Memory B cell (primary cell): Measurements from ENCODE around the gene SRP14.

ENCODE experiments used
- ATAC-seq: fragments of 150-1000 bp; cut with Tn5 transposase; 2 replicates; pipeline ENCODE4 v1.10.0; 2021; ENCODE audit warnings: low read depth, mild to moderate bottlenecking, moderate library complexity
- DNase-seq, 2 donors: peaks; one replicate each; pipeline ENCODE4 v3.0.0; 2022; ENCODE audit warnings: low spot score in 2 of 2
- H3K27ac Mint-ChIP-seq: one replicate; pipeline ENCODE4 v1.8.0; 2022; ENCODE audit warnings: mild to moderate bottlenecking, moderate library complexity, mixed read lengths
- H3K27me3 Mint-ChIP-seq: one replicate; pipeline ENCODE4 v1.8.0; 2022; ENCODE audit warnings: mixed read lengths
- H3K36me3 Mint-ChIP-seq: one replicate; pipeline ENCODE4 v1.8.0; 2022; ENCODE audit warnings: mild to moderate bottlenecking, mixed read lengths
- H3K4me1 Mint-ChIP-seq: one replicate; pipeline ENCODE4 v1.8.0; 2022; ENCODE audit warnings: mixed read lengths
- H3K4me3 Mint-ChIP-seq: one replicate; pipeline ENCODE4 v1.8.0; 2022; ENCODE audit warnings: mild to moderate bottlenecking, moderate library complexity, mixed read lengths
- H3K9me3 Mint-ChIP-seq: one replicate; pipeline ENCODE4 v1.8.0; 2022; ENCODE audit warnings: mixed read lengths

SRP14 gene

DNA sequence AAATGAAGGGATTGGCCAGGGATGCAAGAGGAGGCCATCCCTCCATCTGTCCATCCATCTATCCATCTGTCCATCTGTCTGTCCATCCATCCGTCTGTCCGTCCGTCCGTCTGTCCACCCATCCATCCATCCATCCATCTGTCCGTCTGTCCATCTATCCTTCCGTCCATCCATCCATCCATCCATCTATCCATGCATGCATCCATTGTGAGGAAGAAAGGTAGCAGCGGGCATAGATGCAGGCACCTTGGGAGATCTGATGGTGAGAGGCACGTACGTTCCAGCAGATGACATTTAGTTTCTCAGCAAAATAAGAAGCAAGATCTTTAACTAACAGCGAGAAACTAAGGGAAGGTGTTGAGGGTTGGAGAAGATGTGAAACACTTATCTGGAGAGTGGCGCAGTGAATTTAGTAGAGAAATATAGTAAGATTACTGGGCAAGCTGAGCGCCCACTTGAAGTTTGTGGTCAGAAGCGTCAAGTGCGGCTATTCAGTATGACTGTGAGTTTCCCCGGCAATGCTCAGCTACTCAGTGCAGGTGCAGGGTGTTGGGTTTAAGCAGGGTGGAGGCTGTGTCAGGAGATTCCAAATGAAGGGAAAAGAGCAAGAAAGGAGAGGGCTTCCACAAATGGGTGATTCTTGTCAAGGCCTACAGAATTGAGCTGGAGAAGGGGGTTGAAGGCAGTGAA is 22.4 kb upstream of the SRP14 start:
- DNase-seq (no peak), ATAC-seq (no peak)
- Mint-ChIP-seq H3K4me1 (peaks cover 31% of the 10 kb centered on the region), H3K27me3 (no peaks in the 10 kb centered on the region), H3K36me3 (peaks cover 2% of the 10 kb centered on the region), H3K27ac (no peak overlapping the region), H3K4me3 (no peak overlapping the region), H3K9me3 (no peaks in the 10 kb centered on the region)

DNA sequence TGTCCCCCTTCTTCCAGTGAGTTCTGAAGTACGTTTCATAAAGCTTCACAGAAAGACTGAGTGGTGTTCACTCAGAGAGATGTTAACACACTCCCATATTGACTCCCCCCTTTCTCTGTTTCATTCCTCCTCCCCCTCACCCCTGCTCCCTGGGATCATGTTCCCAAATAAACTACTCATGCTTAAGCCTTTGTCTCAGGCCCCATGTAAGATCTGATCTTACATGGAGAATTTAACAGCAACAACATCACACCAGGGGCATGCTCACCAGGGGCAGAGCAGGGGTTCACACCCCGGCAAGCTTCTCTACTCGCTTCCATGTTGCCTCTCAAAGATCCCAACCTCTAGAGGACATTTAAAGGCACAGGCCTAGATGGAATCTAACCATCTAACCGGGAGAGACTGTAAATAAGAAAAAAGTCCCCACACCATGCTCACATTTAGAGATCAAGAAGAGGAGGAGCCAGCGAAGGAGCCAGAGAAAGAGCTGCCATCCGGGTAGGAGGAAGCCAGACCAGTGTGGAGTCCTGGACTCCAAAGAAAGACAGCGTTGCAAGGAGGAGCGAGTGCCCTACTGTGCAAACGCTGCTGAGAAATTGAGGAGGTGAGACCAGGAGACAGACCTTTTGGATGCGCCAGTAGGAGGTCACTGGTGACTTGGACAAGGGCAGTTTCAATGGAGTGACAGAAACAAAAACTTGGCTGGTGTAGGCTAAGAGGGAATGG is 21.4 kb upstream of the SRP14 start:
- H3K9me3 Mint-ChIP-seq, result no peaks in the 10 kb centered on the region
- no peaks in the 10 kb centered on the region for H3K27me3 Mint-ChIP-seq
- DNase-seq (no peak), ATAC-seq (no peak)
- H3K4me1 Mint-ChIP-seq, result peaks cover 35% of the 10 kb centered on the region
- no peak overlapping the region for H3K27ac Mint-ChIP-seq
- H3K36me3 Mint-ChIP-seq, result peaks cover 2% of the 10 kb centered on the region
- H3K4me3 Mint-ChIP-seq, result peak overlapping the region; percentile 4

DNA sequence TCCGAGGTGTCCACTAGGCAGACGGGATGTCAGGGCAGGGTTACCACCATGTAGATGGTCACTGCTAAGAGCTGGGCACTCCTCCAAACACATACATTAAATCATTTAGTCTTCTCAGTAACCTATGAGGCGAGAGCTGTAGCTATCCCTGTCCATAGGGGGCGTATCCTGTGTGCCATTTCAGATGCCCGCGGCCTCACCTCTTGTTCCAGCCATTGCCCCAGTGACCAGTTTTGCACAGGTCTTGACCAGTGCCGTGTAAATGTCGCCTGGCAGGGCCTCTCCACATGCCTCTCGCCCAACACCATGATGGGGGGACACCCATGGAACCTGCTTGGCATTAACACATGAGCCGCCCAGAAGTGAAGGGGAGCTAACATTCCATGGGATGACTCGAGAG is 20.8 kb upstream of the SRP14 start:
- H3K27me3 Mint-ChIP-seq, result no peaks in the 10 kb centered on the region
- H3K4me3 Mint-ChIP-seq, result no peak overlapping the region
- H3K27ac Mint-ChIP-seq, result no peak overlapping the region
- ATAC-seq (no peak), DNase-seq (no peak)
- peaks cover 36% of the 10 kb centered on the region for H3K4me1 Mint-ChIP-seq
- H3K9me3 Mint-ChIP-seq, result no peaks in the 10 kb centered on the region
- peaks cover 2% of the 10 kb centered on the region for H3K36me3 Mint-ChIP-seq

DNA sequence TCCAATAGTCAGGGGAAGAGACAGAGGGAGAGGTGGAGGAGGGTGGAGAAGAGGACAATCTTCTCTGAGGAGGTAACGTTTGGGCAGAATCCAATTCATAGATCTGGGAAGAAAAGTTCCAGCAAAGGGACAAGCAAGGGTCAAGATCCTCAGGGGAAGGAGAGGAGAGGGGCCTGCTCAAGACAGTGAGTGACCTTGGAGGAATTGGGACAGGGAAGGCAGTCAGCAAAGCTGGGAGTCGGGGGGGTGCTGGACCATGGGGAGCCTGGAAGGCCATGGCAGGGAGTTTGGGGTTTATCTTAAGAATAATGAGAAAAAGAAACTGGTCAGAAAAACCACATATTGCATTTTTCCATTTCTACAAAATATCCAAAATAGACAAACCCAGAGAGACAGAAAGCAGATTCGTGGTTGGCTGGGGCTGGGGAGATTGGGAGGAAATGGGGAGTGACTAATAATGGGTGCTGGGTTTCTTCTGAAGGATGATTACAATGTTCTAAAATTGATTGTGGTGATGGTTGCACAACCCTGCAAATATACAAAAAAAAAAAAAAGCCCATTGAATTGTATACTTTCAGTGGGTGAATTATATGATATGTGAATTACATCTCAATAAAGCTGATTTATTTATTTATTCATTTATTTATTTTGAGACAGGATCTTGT is 19.6 kb upstream of the SRP14 start:
- Mint-ChIP-seq H3K9me3 (no peaks in the 10 kb centered on the region), H3K27me3 (no peaks in the 10 kb centered on the region), H3K27ac (no peak overlapping the region), H3K4me3 (no peak overlapping the region), H3K4me1 (peaks cover 30% of the 10 kb centered on the region), H3K36me3 (peaks cover 2% of the 10 kb centered on the region)
- ATAC-seq (no peak), DNase-seq (no peak)

DNA sequence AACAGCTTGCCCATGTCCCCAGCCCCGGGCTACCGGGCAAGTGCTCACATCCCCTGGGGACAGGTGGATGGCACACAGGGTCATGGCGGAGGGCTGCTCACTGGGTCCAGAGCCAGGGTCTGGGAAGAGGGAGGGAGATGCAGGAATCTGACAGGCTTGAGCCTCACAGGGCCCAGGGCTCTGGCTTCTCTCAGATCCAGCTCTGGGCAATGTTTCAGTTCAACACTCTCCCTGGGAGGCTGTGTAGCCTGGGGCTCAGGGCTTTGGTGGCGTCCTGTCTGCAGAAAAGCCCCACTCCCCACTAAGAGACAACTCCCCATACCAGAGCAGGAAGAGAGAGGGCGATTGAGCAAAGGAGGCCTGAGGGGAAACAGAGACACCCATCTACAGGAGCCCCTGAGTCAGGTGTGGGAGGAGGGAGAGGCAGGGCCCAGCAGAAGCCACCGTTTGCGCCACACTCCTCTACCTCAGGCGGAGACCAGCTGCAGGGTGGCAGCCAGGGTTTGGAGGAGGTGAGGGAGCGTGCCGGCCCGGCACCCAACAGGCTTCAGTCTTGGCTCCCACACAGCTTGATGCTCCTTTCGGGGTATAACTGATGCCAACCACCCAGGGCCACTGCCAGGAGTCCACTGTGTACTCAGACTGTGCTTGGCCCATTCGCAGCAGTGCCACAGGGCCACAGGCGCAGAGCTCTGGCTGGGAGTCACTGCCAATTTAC is 16.8 kb upstream of the SRP14 start:
- DNase-seq, result no peak
- Mint-ChIP-seq H3K27me3 (peaks cover under 1% of the 10 kb centered on the region), H3K9me3 (no peaks in the 10 kb centered on the region), H3K36me3 (peaks cover 2% of the 10 kb centered on the region), H3K4me1 (peaks cover 41% of the 10 kb centered on the region), H3K4me3 (no peak overlapping the region), H3K27ac (no peak overlapping the region)
- no peak for ATAC-seq

DNA sequence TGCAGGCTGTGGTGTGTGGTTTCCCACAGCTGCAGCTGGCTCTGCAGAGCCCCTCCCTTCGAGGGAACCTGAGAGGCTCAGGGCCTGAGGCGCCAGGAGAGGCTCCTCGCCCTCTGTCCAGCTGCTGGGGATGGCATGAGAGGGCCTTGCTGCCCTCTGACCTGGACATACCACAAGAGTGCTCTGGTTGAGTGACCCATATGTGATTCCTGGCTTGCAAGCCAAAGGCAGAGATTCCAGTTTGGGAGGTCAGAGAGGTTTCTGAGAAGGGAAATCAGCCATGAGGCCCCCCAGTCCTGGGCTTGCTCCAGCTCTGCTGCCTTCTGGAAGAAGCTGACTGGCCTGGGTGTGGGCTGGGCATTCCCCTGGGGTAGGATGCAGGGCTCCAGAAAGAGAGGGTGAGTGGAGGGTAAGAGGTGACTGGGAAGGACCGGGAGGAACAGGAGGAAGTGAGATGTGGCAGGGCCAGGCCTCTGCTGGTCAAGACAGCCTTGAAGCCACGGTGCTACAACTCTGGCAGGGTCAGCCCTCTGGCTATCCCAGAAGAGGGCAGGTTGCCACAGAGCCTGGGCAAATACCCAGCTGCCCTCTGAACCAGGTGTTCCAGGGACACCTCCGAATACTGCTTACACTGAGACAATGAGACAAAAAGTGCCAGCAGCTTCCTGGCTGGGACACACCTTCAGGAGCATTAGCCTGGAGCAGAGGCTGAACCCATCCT is 16.0 kb upstream of the SRP14 start:
- H3K27me3 Mint-ChIP-seq, result peaks cover 2% of the 10 kb centered on the region
- peaks cover 48% of the 10 kb centered on the region for H3K4me1 Mint-ChIP-seq
- H3K36me3 Mint-ChIP-seq, result peaks cover 2% of the 10 kb centered on the region
- DNase-seq, result peak in 1 of 2 donors; percentile 32
- H3K9me3 Mint-ChIP-seq, result no peaks in the 10 kb centered on the region
- H3K27ac Mint-ChIP-seq, result peak overlapping the region; percentile 70
- peak overlapping the region; percentile 75 for H3K4me3 Mint-ChIP-seq
- ATAC-seq, result peak; percentile 90

DNA sequence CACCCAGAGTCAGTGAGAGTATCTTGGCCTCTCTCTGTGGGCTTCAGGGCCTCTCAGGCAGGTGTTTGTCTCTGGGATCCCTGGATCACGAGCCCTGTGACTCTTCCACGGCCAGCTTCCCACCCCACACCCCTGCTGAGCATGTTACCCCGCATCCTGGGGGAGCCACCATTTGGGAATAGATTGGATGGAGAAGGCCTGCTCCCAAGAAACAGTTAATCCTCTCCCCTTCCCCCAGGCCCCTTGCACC is 15.5 kb upstream of the SRP14 start:
- DNase-seq, result no peak
- Mint-ChIP-seq H3K4me3 (peak overlapping the region; percentile 75), H3K27me3 (peaks cover 2% of the 10 kb centered on the region), H3K36me3 (peaks cover 2% of the 10 kb centered on the region), H3K27ac (peak overlapping the region; percentile 70), H3K4me1 (peaks cover 53% of the 10 kb centered on the region), H3K9me3 (no peaks in the 10 kb centered on the region)
- peak; percentile 21 for ATAC-seq

DNA sequence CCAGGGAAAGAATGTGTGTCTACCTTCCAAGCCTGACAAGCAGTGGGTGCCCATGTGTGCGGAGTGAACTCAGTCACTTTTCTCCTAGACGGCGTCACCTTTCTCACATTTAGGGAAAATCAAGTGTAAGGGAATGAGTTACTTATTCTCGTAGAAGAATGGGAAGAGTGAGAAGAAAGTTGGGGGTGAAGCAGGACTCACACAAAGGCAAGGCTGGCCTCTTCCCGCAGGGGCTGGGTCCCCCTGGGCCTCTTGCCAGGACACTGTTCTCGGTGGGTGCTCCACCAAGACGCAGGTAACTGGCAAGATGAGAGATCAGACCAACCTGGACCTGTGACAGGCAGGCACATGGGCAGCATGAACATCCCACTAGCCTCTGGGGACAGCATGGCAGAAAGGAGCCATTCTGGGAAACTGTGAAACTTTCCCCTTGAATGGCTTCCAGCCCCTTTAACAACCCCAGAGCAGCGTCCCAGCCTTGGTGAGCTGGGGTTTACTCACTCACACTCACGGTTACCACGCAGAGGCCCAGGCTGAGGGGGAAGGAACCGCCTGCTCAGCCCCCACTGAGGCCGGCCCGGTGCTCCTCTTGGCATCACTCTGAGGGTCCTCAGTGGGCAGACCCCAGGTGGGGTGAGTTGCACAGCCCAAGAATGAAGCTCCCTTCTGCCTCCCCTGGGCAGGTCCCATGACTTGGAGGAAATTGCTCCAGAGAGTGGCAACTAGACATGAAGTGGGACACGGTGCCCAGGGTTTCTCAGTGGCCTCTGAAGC is 15.0 kb upstream of the SRP14 start:
- Mint-ChIP-seq H3K36me3 (no peaks in the 10 kb centered on the region), H3K27me3 (peaks cover 2% of the 10 kb centered on the region), H3K4me3 (peak overlapping the region; percentile 48), H3K4me1 (peaks cover 58% of the 10 kb centered on the region), H3K27ac (peak overlapping the region; percentile 70), H3K9me3 (no peaks in the 10 kb centered on the region)
- ATAC-seq, result peak; percentile 30
- no peak for DNase-seq

DNA sequence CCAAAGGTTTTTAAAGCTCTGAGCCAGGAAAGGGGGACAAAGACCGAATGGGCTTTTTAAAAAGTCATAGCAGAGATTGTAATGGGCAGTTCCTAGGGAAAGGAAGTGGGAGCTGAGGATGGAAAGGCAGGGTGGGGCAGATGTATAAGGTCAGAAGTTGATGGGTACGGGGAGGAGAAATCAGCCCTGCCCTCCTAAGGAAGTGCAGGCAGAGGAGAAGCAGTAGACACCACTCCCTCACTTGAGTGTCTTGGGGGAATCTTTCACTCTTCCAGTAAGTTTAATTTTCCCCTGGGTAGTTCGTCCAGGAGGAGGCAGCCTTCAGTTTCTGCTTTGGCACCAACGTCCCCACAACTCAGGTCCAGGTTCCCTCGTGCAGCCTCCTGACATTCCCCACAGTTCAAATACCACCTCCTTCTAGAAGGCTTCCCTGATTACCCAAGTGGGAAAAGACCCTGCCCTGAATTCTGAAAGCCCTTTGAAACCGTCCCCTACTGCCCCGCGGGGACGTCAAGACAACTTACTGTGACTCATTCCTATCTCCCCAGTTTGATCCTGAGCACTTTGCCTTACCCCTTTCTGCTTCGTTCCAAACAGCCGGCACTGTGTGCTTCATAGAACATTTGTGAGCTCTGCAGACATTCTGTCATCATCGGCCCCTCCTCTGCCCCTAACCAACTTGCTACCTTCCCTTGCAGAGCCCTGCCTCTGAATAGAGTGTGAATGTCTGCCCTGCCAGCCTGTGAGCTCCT is 14.3 kb upstream of the SRP14 start:
- H3K9me3 Mint-ChIP-seq, result no peaks in the 10 kb centered on the region
- H3K27ac Mint-ChIP-seq, result peak overlapping the region; percentile 52
- H3K27me3 Mint-ChIP-seq, result peaks cover 2% of the 10 kb centered on the region
- no peaks in the 10 kb centered on the region for H3K36me3 Mint-ChIP-seq
- no peak for ATAC-seq
- DNase-seq, result no peak
- H3K4me3 Mint-ChIP-seq, result peak overlapping the region; percentile 48
- H3K4me1 Mint-ChIP-seq, result peaks cover 59% of the 10 kb centered on the region

DNA sequence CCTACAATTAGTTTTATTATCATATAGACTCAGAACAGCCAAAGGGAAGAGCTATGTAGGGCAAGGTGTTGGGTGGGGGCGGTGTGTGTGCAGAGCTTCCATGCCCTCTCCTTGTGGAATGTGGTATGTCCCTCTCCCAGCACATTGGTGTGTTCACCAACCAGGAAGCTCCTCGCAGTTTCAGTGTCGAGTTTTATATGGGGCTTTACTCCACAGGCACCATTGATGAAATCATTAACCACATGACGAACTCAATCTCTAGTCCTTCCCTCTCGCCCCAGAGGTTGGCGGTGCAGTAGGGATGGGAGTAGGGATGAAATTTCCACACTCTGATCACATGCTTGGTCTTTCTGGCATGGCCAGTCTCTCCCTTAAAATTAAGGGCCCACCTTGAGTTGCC is 13.6 kb upstream of the SRP14 start:
- Mint-ChIP-seq H3K27me3 (peaks cover 2% of the 10 kb centered on the region), H3K27ac (peak overlapping the region; percentile 52), H3K36me3 (no peaks in the 10 kb centered on the region), H3K4me3 (no peak overlapping the region), H3K9me3 (no peaks in the 10 kb centered on the region), H3K4me1 (peaks cover 61% of the 10 kb centered on the region)
- DNase-seq (no peak), ATAC-seq (no peak)

DNA sequence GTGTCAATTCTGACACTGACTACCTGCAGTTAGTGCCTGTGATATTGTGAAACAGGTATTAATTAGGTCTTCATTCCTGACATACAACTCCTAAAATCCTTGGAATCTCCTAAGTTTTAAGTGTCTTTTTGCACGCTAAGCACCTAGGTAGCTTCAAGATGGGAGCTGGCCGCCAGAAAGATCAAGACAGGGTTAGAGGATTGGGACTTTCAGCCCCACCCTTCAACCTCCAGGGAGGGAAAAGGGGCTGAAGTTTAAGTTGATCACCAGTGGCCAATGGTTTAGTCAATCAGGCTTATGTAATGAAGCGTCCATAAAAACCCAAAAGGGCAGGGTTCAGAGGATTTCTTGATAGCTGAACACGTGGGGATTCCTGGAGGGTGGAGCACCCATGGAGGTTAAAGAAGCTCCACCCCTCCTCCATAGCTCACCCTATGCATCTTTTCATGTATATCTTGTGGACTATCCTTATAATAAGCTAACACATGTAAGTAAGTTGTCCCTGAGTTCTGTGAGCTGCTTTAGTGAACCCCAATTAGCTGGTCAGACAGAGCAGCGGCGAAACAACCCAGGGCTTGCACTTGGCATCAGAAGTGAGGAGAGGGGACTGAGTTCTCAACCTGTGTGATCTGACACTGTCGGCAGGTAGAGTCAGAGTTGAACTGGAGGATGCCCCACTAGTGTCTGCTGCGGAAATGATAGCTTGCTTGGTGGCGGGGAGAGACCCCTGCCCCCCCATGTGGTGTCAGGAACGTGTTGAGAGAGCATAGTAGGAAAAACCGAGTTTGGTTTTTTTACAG is 12.8 kb upstream of the SRP14 start:
- no peak overlapping the region for H3K27ac Mint-ChIP-seq
- H3K4me1 Mint-ChIP-seq, result peaks cover 65% of the 10 kb centered on the region
- ATAC-seq (no peak), DNase-seq (no peak)
- H3K27me3 Mint-ChIP-seq, result peaks cover 2% of the 10 kb centered on the region
- no peak overlapping the region for H3K4me3 Mint-ChIP-seq
- no peaks in the 10 kb centered on the region for H3K9me3 Mint-ChIP-seq
- H3K36me3 Mint-ChIP-seq, result no peaks in the 10 kb centered on the region

DNA sequence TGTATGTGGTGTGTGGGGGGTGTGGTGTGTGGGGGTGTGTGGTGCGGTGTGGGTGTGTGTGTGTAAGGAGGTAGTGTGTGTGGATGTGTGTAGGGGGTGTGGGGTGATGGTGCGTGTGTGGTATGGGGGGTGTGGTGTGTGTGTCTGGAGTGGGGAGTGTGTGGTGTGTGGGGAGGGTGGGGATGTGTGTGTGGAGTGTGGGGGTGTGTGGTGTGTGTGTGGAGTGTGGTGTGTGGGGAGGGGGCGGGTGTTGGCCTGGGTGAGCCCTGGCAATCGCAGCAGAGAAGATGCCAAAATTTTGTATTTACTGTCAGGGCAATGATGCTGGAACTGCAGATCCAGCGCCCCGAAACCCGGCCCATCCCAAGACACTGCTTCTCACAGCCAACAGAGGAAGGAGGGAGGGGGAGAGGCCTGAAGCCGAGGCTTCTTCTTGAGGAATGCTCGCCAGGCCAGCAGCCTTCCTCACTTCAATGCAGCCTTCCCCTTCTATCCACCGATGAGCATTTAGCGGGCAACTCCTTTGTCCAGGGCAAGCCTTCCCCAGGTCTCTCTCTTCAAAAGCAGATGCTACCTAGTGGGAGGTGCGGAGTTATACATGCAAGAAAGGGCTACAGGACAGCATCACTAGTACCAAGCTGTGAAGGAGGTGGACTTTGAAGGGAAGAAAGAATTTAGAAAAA is 11.9 kb upstream of the SRP14 start:
- ATAC-seq, result no peak

More for the DNA sequence above, 11.9 kb upstream of the SRP14 start:
- peaks cover 2% of the 10 kb centered on the region for H3K27me3 Mint-ChIP-seq
- peaks cover 70% of the 10 kb centered on the region for H3K4me1 Mint-ChIP-seq
- H3K36me3 Mint-ChIP-seq, result no peaks in the 10 kb centered on the region
- H3K27ac Mint-ChIP-seq, result peak overlapping the region; percentile 88
- H3K4me3 Mint-ChIP-seq, result no peak overlapping the region
- no peaks in the 10 kb centered on the region for H3K9me3 Mint-ChIP-seq
- no peak for DNase-seq
